ENCODE results near the gene USP5.

The USP5 gene

GRCh38 chr12:6914246-6914946, 62.4 kb downstream of the USP5 start, which contains the start of gene ENO2:
Gene ENO2, plus strand, starts transcription at chr12:6914580. Its CDS starts 1,253 bp downstream, at chr12:6915833.
- Histone ChIP-seq H3K36me3 (ENCODE audit: control insufficient read depth in 1 of 2, insufficient read depth in 2 of 2, low read length in 2 of 2) (peaks cover 1 to 16% of the 10 kb centered on the region in 2 donors), H3K27ac (ENCODE audit: low read length) (peak within 1 kb of the TSS; percentile 16), H3K4me3 (ENCODE audit: low read depth in 1 of 2, low read length in 2 of 2) (peak within 1 kb of the TSS; percentile 64 to 71), H3K9me3 (ENCODE audit: control insufficient read depth in 1 of 2, low read length in 2 of 2) (no peaks in the 10 kb centered on the region), H3K27me3 (ENCODE audit: low read depth, low read length) (no peaks in the 10 kb centered on the region), H3K4me1 (ENCODE audit: control insufficient read depth in 1 of 2, insufficient read depth in 2 of 2, low read length in 2 of 2) (peaks cover 0 to 12% of the 10 kb centered on the region in 2 donors)

- Histone ChIP-seq H3K36me3 (ENCODE audit: control insufficient read depth in 1 of 2, insufficient read depth in 2 of 2, low read length in 2 of 2) (peaks cover 4 to 23% of the 10 kb centered on the region in 2 donors), H3K27me3 (ENCODE audit: low read depth, low read length) (no peaks in the 10 kb centered on the region), H3K4me3 (ENCODE audit: low read depth in 1 of 2, low read length in 2 of 2) (peak overlapping the region; percentile 64 to 71), H3K27ac (ENCODE audit: low read length) (peak overlapping the region; percentile 16), H3K9me3 (ENCODE audit: control insufficient read depth in 1 of 2, low read length in 2 of 2) (no peaks in the 10 kb centered on the region), H3K4me1 (ENCODE audit: control insufficient read depth in 1 of 2, insufficient read depth in 2 of 2, low read length in 2 of 2) (peaks cover 0 to 12% of the 10 kb centered on the region in 2 donors)
Observed at GRCh38 chr12:6914947-6915788, 63.2 kb downstream of the USP5 start.

GRCh38 chr12:6915789-6916285, 63.9 kb downstream of the USP5 start:
- H3K4me3 ChIP-seq (ENCODE audit: low read depth in 1 of 2, low read length in 2 of 2) = peak overlapping the region in 1 of 2 donors; percentile 71
- no peaks in the 10 kb centered on the region for H3K27me3 ChIP-seq (ENCODE audit: low read depth, low read length)
- no peak overlapping the region for H3K27ac ChIP-seq (ENCODE audit: low read length)
- H3K36me3 ChIP-seq (ENCODE audit: control insufficient read depth in 1 of 2, insufficient read depth in 2 of 2, low read length in 2 of 2) = peaks cover 4 to 23% of the 10 kb centered on the region in 2 donors
- H3K4me1 ChIP-seq (ENCODE audit: control insufficient read depth in 1 of 2, insufficient read depth in 2 of 2, low read length in 2 of 2) = peaks cover 0 to 12% of the 10 kb centered on the region in 2 donors
- H3K9me3 ChIP-seq (ENCODE audit: control insufficient read depth in 1 of 2, low read length in 2 of 2) = no peaks in the 10 kb centered on the region
